IPS-18a (cell line): ENCODE results near the gene GABARAP.
"Not testable (repeated sequence)": the region's sequence is repeated elsewhere in the genome, so short reads cannot be mapped to it uniquely, and the experiment has no call there.

ENCODE experiments used
- H3K27ac ChIP-seq: one replicate; pipeline ENCODE4 v1.5.1; 2013; ENCODE audit warnings: low read length
- H3K27me3 ChIP-seq: one replicate; pipeline ENCODE4 v1.6.1; 2013; ENCODE audit warnings: mild to moderate bottlenecking, low read length; ENCODE audit not compliant: control insufficient read depth, insufficient read depth
- H3K36me3 ChIP-seq: one replicate; pipeline ENCODE4 v1.6.1; 2013; ENCODE audit warnings: low read depth, low read length; ENCODE audit not compliant: control insufficient read depth
- H3K4me1 ChIP-seq: one replicate; pipeline ENCODE4 v1.6.1; 2013; ENCODE audit warnings: low read depth, low read length; ENCODE audit not compliant: control insufficient read depth
- H3K4me3 ChIP-seq: one replicate; pipeline ENCODE4 v1.5.1; 2013; ENCODE audit warnings: low read length
- H3K9ac ChIP-seq: one replicate; pipeline ENCODE4 v1.6.1; 2013; ENCODE audit warnings: mild to moderate bottlenecking, low read length, moderate library complexity
- H3K9me3 ChIP-seq: one replicate; pipeline ENCODE4 v1.6.1; 2013; ENCODE audit warnings: low read depth, low read length; ENCODE audit not compliant: control insufficient read depth

Gene GABARAP

GRCh38 chr17:7246779-7247178 lies 4.5 kb upstream of the GABARAP start:
- Histone ChIP-seq H3K27ac (no peak overlapping the region), H3K4me3 (no peak overlapping the region)

GRCh38 chr17:7243838-7244237 lies 1.6 kb upstream of the GABARAP start:
- not testable (repeated sequence) for H3K9ac ChIP-seq, H3K4me1 ChIP-seq, H3K27ac ChIP-seq, H3K27me3 ChIP-seq, H3K9me3 ChIP-seq, H3K4me3 ChIP-seq
- H3K36me3 ChIP-seq = peaks cover 29% of the 10 kb centered on the region

More at GRCh38 chr17:7246779-7247178, 4.5 kb upstream of the GABARAP start:
- Histone ChIP-seq H3K9me3 (no peaks in the 10 kb centered on the region), H3K9ac (no peak overlapping the region), H3K36me3 (peaks cover 22% of the 10 kb centered on the region), H3K4me1 (peaks cover 7% of the 10 kb centered on the region), H3K27me3 (no peaks in the 10 kb centered on the region)

- Histone ChIP-seq H3K9me3 (no peaks in the 10 kb centered on the region), H3K27me3 (no peaks in the 10 kb centered on the region), H3K36me3 (peaks cover 29% of the 10 kb centered on the region), H3K27ac (no peak overlapping the region), H3K4me1 (peaks cover 7% of the 10 kb centered on the region), H3K4me3 (peak overlapping the region; percentile 86), H3K9ac (peak overlapping the region; percentile 71)
Observed at GRCh38 chr17:7243453-7243729, 1.1 kb upstream of the GABARAP start.

GRCh38 chr17:7242717-7243452 lies 636 bp upstream of the GABARAP start:
- H3K27ac ChIP-seq = peak overlapping the region; percentile 83
- peaks cover 7% of the 10 kb centered on the region for H3K4me1 ChIP-seq
- H3K27me3 ChIP-seq = no peaks in the 10 kb centered on the region
- H3K4me3 ChIP-seq = peak overlapping the region; percentile 86
- H3K36me3 ChIP-seq = peaks cover 29% of the 10 kb centered on the region
- H3K9me3 ChIP-seq = no peaks in the 10 kb centered on the region
- peak overlapping the region; percentile 71 for H3K9ac ChIP-seq

GRCh38 chr17:7241090-7241733 lies 1.0 kb downstream of the GABARAP start:
- Histone ChIP-seq H3K36me3 (peaks cover 34% of the 10 kb centered on the region), H3K9ac (peak overlapping the region; percentile 71), H3K4me1 (peaks cover 12% of the 10 kb centered on the region), H3K9me3 (no peaks in the 10 kb centered on the region), H3K27ac (peak overlapping the region; percentile 3), H3K27me3 (no peaks in the 10 kb centered on the region), H3K4me3 (peak overlapping the region; percentile 86)

- peaks cover 12% of the 10 kb centered on the region for H3K4me1 ChIP-seq
- peak overlapping the region; percentile 86 for H3K4me3 ChIP-seq
- no peak overlapping the region for H3K27ac ChIP-seq
- H3K36me3 ChIP-seq = peaks cover 36% of the 10 kb centered on the region
- H3K9me3 ChIP-seq = no peaks in the 10 kb centered on the region
- no peak overlapping the region for H3K9ac ChIP-seq
- H3K27me3 ChIP-seq = no peaks in the 10 kb centered on the region
Observed at GRCh38 chr17:7240375-7240774, 1.9 kb downstream of the GABARAP start.

GRCh38 chr17:7239091-7240027 lies 2.9 kb downstream of the GABARAP start, which contains the start of gene PHF23:
TSS of gene PHF23 (minus strand) at chr17:7239457. CDS start at chr17:7239279, 178 bp downstream.
- H3K9me3 ChIP-seq = no peaks in the 10 kb centered on the region
- H3K4me1 ChIP-seq = peaks cover 20% of the 10 kb centered on the region
- H3K4me3 ChIP-seq = peak within 1 kb of the TSS; percentile 97
- peak within 1 kb of the TSS; percentile 96 for H3K9ac ChIP-seq
- no peaks in the 10 kb centered on the region for H3K27me3 ChIP-seq
- peaks cover 37% of the 10 kb centered on the region for H3K36me3 ChIP-seq
- peak within 1 kb of the TSS; percentile 80 for H3K27ac ChIP-seq

GRCh38 chr17:7238420-7239090 lies 3.7 kb downstream of the GABARAP start:
- Histone ChIP-seq H3K9me3 (no peaks in the 10 kb centered on the region), H3K9ac (peak overlapping the region; percentile 96), H3K4me1 (peaks cover 20% of the 10 kb centered on the region), H3K4me3 (peak overlapping the region; percentile 97), H3K27ac (peak overlapping the region; percentile 80), H3K27me3 (no peaks in the 10 kb centered on the region), H3K36me3 (peaks cover 32% of the 10 kb centered on the region)

GRCh38 chr17:7237761-7238419 lies 4.4 kb downstream of the GABARAP start:
- peaks cover 32% of the 10 kb centered on the region for H3K36me3 ChIP-seq
- peak overlapping the region; percentile 97 for H3K4me3 ChIP-seq
- peaks cover 20% of the 10 kb centered on the region for H3K4me1 ChIP-seq
- peak overlapping the region; percentile 96 for H3K9ac ChIP-seq
- no peaks in the 10 kb centered on the region for H3K27me3 ChIP-seq
- H3K9me3 ChIP-seq = no peaks in the 10 kb centered on the region
- H3K27ac ChIP-seq = no peak overlapping the region

- H3K4me1 ChIP-seq = peaks cover 20% of the 10 kb centered on the region
- no peak overlapping the region for H3K27ac ChIP-seq
- no peaks in the 10 kb centered on the region for H3K9me3 ChIP-seq
- H3K36me3 ChIP-seq = peaks cover 32% of the 10 kb centered on the region
- H3K27me3 ChIP-seq = no peaks in the 10 kb centered on the region
- H3K9ac ChIP-seq = peak overlapping the region; percentile 79
- peak overlapping the region; percentile 67 for H3K4me3 ChIP-seq
Observed at GRCh38 chr17:7237266-7237760, 4.9 kb downstream of the GABARAP start.
